GM18951 (cell line): Measurements from ENCODE around the gene MNT.

Source experiments
- POLR2A ChIP-seq: IDR thresholded peaks from 4 replicates; pipeline ENCODE4 v1.6.1; 2011; ENCODE audit warnings: mild to moderate bottlenecking; ENCODE audit not compliant: insufficient read length, insufficient read depth; ENCODE audit errors: extremely low read depth
- in situ Hi-C: fragments of 300-500 bp; cut with MboI; formaldehyde crosslinking; loops from one replicate; pipeline ENCODE4 v1.12.0; 2022; ENCODE audit warnings: low sequenced_read_pairs, mixed read lengths, inconsistent platforms; ENCODE audit not compliant: unreplicated experiment

MNT gene

GRCh38 chr17:2374549-2375285, 26.1 kb downstream of the MNT start:
- in situ Hi-C loops = no loop called here
- no peak for TF ChIP-seq POLR2A

- in situ Hi-C loops = no loop called here
- no peak for TF ChIP-seq POLR2A
Measured at GRCh38 chr17:2373179-2373578, 27.7 kb downstream of the MNT start.

GRCh38 chr17:2372681-2373080, 28.2 kb downstream of the MNT start:
- in situ Hi-C loops = no loop called here
- TF ChIP-seq POLR2A = no peak

- TF ChIP-seq POLR2A = no peak
- in situ Hi-C loops = no loop called here
Measured at GRCh38 chr17:2372180-2372579, 28.7 kb downstream of the MNT start.

- in situ Hi-C loops = no loop called here
- TF ChIP-seq POLR2A = no peak
Measured at GRCh38 chr17:2371183-2372130, 29.4 kb downstream of the MNT start.

GRCh38 chr17:2370211-2370589, 30.7 kb downstream of the MNT start:
- in situ Hi-C loops = no loop called here
- no peak for TF ChIP-seq POLR2A

GRCh38 chr17:2369551-2370210, 31.2 kb downstream of the MNT start:
- in situ Hi-C loops = no loop called here
- TF ChIP-seq POLR2A = no peak

GRCh38 chr17:2369039-2369438, 31.8 kb downstream of the MNT start:
- in situ Hi-C loops = no loop called here
- TF ChIP-seq POLR2A = no peak

GRCh38 chr17:2368359-2368758, 32.5 kb downstream of the MNT start:
- in situ Hi-C loops = no loop called here
- TF ChIP-seq POLR2A = no peak

- in situ Hi-C loops = no loop called here
- TF ChIP-seq POLR2A = no peak
Measured at GRCh38 chr17:2366747-2367494, 33.9 kb downstream of the MNT start.

GRCh38 chr17:2365132-2365531, 35.7 kb downstream of the MNT start:
- in situ Hi-C loops = no loop called here
- TF ChIP-seq POLR2A = no peak

- TF ChIP-seq POLR2A = no peak
- in situ Hi-C loops = no loop called here
Measured at GRCh38 chr17:2364763-2365116, 36.1 kb downstream of the MNT start.
